Epidermal melanocyte (primary cell): ENCODE results near the gene TSHR.
"Not testable (repeated sequence)": the region's sequence is repeated elsewhere in the genome, so short reads cannot be mapped to it uniquely, and the experiment has no call there.

Source experiments
- DNase-seq: peaks from one replicate; pipeline ENCODE4 v3.0.0; 2011; ENCODE audit warnings: low spot score; ENCODE audit not compliant: insufficient read length

The TSHR gene

DNA sequence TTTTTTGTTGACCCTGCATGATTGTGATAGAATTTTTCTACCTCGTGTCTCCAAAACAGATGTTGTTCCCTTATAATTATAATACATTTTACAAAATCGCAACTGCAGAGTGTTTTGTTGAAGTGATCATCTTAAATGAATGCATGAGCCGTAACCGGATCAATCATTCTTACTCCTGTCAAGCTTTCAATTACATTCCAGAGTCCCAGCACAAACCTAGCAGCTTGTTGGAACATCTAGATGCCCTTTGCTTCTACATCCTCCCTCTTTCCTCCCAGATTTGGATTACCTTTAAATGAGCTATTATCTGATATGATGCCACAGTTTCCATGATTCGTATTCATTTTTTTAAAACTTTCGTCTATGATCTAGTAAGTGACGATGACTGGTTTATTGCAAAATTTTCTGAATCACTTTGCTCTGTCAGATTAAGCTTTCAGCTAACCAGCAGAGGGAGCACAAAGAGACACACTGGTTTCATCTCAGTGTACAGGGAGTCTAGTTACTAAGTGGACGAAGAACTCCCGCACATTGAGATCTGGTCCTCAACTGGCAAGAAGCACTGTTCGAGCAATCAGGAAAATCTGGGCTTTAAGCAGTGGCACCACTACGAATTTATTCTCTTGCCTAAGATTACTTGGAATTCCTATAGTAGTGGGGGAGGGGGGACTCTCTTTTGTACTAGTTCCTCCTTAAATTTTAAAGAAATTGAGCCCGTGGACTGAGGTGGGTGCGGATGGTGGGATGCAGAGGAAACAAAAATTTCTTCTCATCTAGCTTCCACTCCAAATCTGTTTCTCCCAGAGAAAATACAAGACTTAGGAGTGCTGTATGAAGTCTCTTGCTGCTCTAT, 40.9 kb downstream of the TSHR start:
- peak; percentile 80 for DNase-seq

DNA sequence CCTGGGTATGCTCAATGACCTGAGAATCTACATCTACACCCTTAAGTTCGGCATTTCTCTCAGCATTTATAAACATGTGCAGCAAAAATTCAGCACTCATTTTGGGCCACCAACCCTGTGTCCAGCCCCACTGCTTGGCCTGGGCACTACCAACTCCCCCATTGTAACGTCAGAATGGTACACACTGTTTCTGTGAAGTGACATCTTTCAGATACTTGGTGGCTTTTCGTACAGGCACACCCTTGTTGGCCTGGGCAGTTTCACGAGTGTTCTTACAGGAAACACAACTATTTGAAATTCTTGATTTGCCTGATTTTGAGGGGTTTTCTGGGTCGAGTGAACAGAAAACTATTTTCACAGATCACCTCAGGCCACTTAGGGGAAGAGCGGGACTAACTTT, 46.0 kb downstream of the TSHR start:
- no peak for DNase-seq

GRCh38 chr14:81004575-81004974, 49.2 kb downstream of the TSHR start:
- DNase-seq, result no peak

DNA sequence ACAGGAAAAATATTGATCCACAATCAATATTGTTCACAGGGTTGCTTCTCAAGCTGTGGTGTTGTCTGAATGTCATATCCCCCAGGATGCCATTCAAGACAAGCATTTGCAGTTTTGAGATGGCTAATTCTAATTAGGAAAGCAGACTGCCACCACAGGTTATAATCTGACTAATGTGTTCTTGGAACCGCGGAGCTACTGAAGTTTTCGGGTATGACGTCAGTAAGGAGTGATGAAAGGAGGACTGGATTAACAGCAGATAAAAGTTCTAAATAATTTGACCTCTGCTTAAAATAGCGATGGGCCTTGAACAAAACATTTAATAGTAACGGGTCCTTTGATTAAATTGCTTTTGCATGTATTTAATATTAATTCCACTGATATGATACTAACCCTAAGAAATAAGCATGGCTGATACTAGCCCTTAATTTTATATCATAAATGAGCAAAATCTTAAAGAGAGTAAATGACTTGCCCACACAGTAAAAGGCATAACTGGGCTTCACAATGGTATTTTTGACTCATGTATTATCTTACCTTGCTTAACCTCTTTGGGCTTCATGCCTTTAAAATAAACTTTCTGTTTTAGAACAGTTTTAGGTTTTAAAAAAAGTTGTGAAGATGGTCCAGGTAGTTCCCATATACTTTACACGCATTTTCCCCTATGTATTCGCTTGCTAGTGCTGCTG, 50.3 kb downstream of the TSHR start:
- no peak for DNase-seq

DNA sequence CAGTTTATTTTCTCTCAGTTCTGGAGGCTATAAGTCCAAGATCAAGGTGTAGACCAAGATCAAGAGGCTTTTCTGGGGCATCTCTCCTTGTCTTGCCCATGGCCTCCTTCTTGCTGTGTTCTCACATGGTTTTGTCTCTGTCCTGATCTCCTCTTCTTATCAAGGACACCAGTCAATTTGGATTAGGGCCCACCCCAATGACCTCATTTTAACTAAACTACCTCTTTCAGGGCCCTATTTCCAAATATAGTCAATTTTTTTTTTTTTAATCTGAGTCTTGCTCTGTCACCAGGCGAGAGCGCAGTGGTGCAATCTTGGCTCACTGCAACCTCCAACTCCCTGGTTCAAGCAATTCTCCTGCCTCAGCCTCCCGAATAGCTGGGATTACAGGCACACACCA, 50.8 kb downstream of the TSHR start:
- DNase-seq, result no peak

DNA sequence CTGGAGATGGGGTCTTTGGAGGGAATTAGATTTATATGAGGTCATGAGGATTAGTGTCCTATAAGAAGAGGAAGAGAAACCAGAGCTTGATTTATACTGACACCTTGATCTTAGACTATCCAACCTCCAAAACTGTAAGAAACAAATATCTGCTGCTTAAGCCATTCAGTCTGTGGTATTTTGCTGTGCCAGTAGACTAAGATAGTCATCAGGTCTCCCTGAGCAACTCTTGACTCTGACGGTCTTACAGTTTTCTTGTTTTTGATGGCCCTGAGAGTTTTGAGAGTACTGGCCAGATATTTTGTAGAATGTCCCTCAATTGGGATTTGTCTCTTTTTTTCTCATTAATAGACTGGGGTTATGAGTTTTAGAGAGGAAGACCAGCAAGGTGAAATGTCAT, 51.7 kb downstream of the TSHR start:
- DNase-seq, result no peak

- no peak for DNase-seq
Observed at GRCh38 chr14:81009346-81009745, 53.9 kb downstream of the TSHR start.

GRCh38 chr14:81018251-81018650, 62.8 kb downstream of the TSHR start:
- DNase-seq, result no peak

DNA sequence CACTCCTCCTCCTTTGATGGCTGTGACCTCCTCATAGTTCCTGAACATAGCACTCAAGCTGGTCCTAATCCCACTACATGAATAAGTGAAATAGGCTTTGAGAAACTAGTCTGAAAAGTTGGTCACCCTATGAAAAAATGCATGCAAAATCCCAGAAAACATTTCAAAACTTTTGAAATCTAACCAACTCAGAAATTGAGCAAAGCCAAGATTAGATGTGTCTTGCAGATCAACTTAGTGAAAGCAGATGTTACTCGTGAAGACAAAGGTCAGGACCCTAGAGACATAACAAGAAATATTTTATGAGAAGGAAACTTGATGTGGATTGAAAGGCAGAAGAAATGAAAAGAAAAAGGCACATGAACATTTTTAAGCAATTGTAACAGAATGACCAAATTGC, 63.3 kb downstream of the TSHR start:
- DNase-seq, result no peak

- DNase-seq, result not testable (repeated sequence)
Observed at GRCh38 chr14:81019113-81019512, 63.7 kb downstream of the TSHR start.

GRCh38 chr14:81023095-81023710, 67.8 kb downstream of the TSHR start:
- no peak for DNase-seq

DNA sequence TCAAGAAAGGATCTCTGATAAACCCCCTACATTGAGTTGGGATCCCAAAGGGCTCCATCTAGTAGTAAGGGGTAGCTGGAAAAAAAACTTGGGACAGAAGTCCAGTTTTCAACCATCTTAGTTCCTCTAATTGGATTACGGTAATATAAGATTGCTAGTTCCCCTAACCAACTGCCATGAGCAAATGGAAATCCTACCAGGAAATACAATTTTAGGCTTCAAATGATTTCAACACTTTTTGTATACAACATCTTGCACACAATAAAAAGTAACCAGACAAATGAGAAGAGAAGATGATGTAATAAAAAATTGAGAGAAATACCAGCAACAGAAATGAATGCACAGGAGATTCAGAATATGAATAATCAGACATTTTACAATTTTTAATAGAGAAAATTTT, 73.0 kb downstream of the TSHR start:
- DNase-seq, result no peak

GRCh38 chr14:81031488-81031887, 76.1 kb downstream of the TSHR start:
- DNase-seq, result no peak

DNA sequence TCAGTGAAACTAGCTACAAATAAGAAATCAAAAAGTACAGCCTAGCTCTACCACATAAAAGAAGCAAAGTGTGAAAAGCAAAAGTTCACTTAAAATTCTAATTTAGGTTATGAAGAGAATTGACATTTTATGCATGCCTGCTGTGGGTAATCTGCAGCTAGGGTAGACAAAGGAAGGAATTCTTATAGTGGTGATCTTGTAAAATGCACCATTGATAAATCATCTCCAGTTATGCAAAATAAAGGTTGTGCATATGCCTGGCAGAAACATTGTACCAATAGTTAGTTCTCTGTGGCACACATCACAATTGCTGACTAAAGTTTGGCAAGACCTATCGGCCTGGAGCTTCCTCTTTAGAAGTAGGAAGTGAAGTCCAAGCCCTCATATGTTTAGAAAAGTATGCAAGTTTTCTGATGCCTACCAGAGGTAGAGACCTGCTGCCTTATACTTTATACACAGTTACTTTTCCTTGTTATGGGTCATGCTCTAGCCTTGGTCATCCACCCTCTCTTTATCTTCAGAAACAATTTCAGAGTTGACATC, 78.3 kb downstream of the TSHR start:
- no peak for DNase-seq

GRCh38 chr14:81042438-81042837, 87.0 kb downstream of the TSHR start:
- no peak for DNase-seq

- DNase-seq, result no peak
Observed at GRCh38 chr14:81051547-81051946, 96.1 kb downstream of the TSHR start.

GRCh38 chr14:81054057-81054456, 98.6 kb downstream of the TSHR start:
- DNase-seq, result not testable (repeated sequence)

- no peak for DNase-seq
Observed at GRCh38 chr14:81055971-81056370, 100.5 kb downstream of the TSHR start.

- DNase-seq, result no peak
Observed at GRCh38 chr14:81062380-81062779, 107.0 kb downstream of the TSHR start.

GRCh38 chr14:81062816-81063215, 107.4 kb downstream of the TSHR start:
- no peak for DNase-seq

DNA sequence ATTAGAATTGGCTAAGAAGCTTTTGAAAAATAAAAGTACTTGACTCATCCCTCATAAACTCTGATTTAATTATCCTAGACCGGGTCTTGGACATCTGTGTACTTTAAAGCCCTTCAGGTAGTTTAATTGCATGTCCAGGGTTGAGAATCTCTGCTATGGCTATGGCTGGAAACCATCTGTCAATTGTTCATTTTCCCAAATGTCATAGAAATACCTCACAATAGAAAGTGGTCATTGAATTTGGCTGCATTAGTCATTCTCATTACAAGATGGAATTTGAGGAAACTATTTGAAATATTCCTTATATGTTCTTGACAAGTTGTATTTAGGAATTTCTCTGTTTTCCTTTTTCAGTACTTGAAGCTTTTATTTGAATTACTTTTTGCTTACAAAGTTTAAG, 111.3 kb downstream of the TSHR start:
- no peak for DNase-seq

DNA sequence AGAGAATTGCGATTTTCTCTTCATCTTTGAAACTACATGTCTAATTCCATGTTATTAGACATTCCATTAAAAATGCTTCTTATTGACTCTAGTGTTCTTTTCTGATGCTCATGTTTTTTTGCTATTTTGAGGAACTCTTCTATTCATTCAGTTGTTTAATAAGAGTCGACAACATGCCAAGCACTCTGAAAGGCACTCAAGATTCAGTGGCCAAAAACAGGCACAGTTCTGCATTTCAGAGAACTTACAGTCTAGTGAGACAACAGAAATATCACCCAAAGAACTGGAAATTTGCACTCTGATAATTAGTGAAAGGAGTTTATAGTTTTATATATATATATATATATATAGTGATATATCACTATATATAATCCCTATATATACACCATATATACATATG, 111.7 kb downstream of the TSHR start:
- no peak for DNase-seq
